Brain microvascular endothelial cell (primary cell): Measurements from ENCODE around the gene CHTF18.
"Not testable (repeated sequence)": the region's sequence is repeated elsewhere in the genome, so short reads cannot be mapped to it uniquely, and the experiment has no call there.

Experiments used
- DNase-seq: peaks from one replicate; pipeline ENCODE4 v3.0.0-alpha.2; 2020
- H3K27ac ChIP-seq: fragments of 250-450 bp; sonication (Bioruptor Pico); 2 replicates; pipeline ENCODE4 v1.5.1; 2020; ENCODE audit warnings: mild to moderate bottlenecking, moderate library complexity
- H3K27me3 ChIP-seq: fragments of 250-450 bp; sonication (Bioruptor Pico); replicated peaks from 2 replicates; pipeline ENCODE4 v1.5.1; 2020; ENCODE audit warnings: mild to moderate bottlenecking
- H3K36me3 ChIP-seq: fragments of 250-450 bp; sonication (Bioruptor Pico); replicated peaks from 2 replicates; pipeline ENCODE4 v1.5.1; 2020; ENCODE audit warnings: mild to moderate bottlenecking
- H3K4me3 ChIP-seq: 2 replicates; pipeline ENCODE4 v1.5.1; 2011; ENCODE audit warnings: low read depth, mild to moderate bottlenecking, control low read depth, low read length, moderate library complexity
- in situ Hi-C: cut with HindIII; loops from 2 replicates; pipeline ENCODE4 v1.10.0; 2017; ENCODE audit warnings: low sequenced_read_pairs, low pct_ligation_motif_present
- TF ChIP-seq, protein P1 (sequence below): IDR thresholded peaks from 2 replicates; pipeline ENCODE4 v1.5.1; 2011; ENCODE audit warnings: low read depth, mild to moderate bottlenecking, moderate library complexity, low read length, control low read depth, inconsistent platforms; ENCODE audit errors: missing control alignments

CHTF18 gene

GRCh38 chr16:818132-818531 lies 29.7 kb downstream of the CHTF18 start:
- Histone ChIP-seq H3K4me3 (no peak overlapping the region), H3K27me3 (peaks cover 15% of the 10 kb centered on the region), H3K27ac (no peak overlapping the region), H3K36me3 (no peaks in the 10 kb centered on the region)
- in situ Hi-C loops, result no loop called here
- TF ChIP-seq, protein P1, sequence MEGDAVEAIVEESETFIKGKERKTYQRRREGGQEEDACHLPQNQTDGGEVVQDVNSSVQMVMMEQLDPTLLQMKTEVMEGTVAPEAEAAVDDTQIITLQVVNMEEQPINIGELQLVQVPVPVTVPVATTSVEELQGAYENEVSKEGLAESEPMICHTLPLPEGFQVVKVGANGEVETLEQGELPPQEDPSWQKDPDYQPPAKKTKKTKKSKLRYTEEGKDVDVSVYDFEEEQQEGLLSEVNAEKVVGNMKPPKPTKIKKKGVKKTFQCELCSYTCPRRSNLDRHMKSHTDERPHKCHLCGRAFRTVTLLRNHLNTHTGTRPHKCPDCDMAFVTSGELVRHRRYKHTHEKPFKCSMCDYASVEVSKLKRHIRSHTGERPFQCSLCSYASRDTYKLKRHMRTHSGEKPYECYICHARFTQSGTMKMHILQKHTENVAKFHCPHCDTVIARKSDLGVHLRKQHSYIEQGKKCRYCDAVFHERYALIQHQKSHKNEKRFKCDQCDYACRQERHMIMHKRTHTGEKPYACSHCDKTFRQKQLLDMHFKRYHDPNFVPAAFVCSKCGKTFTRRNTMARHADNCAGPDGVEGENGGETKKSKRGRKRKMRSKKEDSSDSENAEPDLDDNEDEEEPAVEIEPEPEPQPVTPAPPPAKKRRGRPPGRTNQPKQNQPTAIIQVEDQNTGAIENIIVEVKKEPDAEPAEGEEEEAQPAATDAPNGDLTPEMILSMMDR, result no peak
- DNase-seq, result no peak

DNA sequence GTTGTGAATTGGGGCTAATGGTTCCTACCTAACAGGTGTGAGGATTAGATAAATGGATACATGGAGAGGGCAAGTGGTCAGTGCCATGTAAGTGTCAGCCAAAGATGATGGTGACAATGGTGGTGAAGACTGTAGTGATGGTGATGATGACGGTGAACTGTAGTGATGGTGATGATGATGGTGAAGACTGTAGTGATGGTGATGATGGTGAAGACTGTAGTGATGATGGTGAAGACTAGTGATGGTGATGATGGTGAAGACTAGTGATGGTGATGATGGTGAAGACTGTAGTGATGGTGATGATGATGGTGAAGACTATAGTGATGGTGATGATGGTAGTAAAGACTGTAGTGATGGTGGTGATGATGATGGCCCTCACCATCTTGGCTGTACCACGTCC lies 30.2 kb downstream of the CHTF18 start:
- in situ Hi-C loops, result no loop called here
- Histone ChIP-seq H3K27me3 (peaks cover 11% of the 10 kb centered on the region), H3K4me3 (no peak overlapping the region), H3K27ac (no peak overlapping the region), H3K36me3 (no peaks in the 10 kb centered on the region)
- TF ChIP-seq, protein P1, result no peak
- DNase-seq, result no peak

- in situ Hi-C loops, result no loop called here
- Histone ChIP-seq H3K27ac (no peak overlapping the region), H3K27me3 (peaks cover 11% of the 10 kb centered on the region), H3K36me3 (no peaks in the 10 kb centered on the region), H3K4me3 (no peak overlapping the region)
- TF ChIP-seq, protein P1, result no peak
- no peak for DNase-seq
Measured at GRCh38 chr16:819336-820043, 31.1 kb downstream of the CHTF18 start.

DNA sequence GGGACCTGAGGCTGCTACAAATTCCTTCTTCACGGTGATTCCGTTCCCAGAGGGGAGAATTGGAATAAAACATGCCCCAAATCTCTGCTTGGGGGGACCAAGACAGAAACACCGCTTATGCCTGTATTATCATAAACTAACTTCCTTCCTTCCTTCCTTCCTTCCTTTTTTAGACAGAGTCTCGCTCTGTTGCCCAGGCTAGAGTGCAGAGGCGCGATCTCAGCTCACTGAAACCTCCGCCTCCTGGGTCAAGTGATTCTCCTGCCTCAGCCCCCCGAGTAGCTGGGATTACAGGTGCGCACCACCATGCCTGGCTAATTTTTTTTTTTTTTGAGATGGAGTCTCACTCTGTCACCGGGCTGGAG lies 31.6 kb downstream of the CHTF18 start:
- in situ Hi-C loops, H3K4me3 ChIP-seq, H3K36me3 ChIP-seq, H3K27ac ChIP-seq, DNase-seq: not testable (repeated sequence)
- peaks cover 14% of the 10 kb centered on the region for H3K27me3 ChIP-seq

GRCh38 chr16:820748-821147 lies 32.3 kb downstream of the CHTF18 start:
- in situ Hi-C loops, result no loop called here
- TF ChIP-seq, protein P1, result no peak
- H3K27me3 ChIP-seq, result peaks cover 21% of the 10 kb centered on the region
- DNase-seq, result no peak
- H3K4me3 ChIP-seq, result no peak overlapping the region
- no peak overlapping the region for H3K27ac ChIP-seq
- H3K36me3 ChIP-seq, result no peaks in the 10 kb centered on the region

GRCh38 chr16:821751-822150 lies 33.3 kb downstream of the CHTF18 start:
- Histone ChIP-seq H3K27ac (no peak overlapping the region), H3K36me3 (no peaks in the 10 kb centered on the region), H3K27me3 (peaks cover 25% of the 10 kb centered on the region), H3K4me3 (no peak overlapping the region)
- TF ChIP-seq, protein P1, result no peak
- no peak for DNase-seq
- in situ Hi-C loops, result no loop called here
